ENCODE measurements around the gene DCAF8. TPM values are rescaled to one million over a fixed set of nuclear protein-coding genes. Genes with fewer than 3 reads are reported as not detected.

Gene DCAF8
- total RNA-seq, 1 experiment from 2014 or later = 98.1 TPM

GRCh38 chr1:160196143-160196542, 66.2 kb downstream of the DCAF8 start:
- Histone ChIP-seq H2AFZ (ENCODE audit: low read depth, low read length, poor library complexity, severe bottlenecking) (no peak overlapping the region), H3K4me1 (ENCODE audit: control insufficient read depth in 1 of 2, insufficient read depth in 2 of 2, low read length in 2 of 2) (peaks cover 3 to 4% of the 10 kb centered on the region in 2 experiments; a peak in 2 of 4 replicates), H3K27me3 (ENCODE audit: insufficient read depth, low read length) (no peaks in the 10 kb centered on the region), H3K9me2 (ENCODE audit: insufficient read depth) (no peaks in the 10 kb centered on the region), H3K9ac (ENCODE audit: low read length) (no peak overlapping the region), H3K4me3 (replicated peaks in 1 of 2; ENCODE audit: low read depth in 1 of 2, low read length in 2 of 2) (no peak overlapping the region), H3K79me2 (ENCODE audit: insufficient read depth, low read length) (no peaks in the 10 kb centered on the region), H3K9me3 (ENCODE audit: control insufficient read depth in 1 of 2, insufficient read depth in 1 of 2, low read depth in 1 of 2, low read length in 2 of 2) (no peaks in the 10 kb centered on the region), H3K36me3 (ENCODE audit: control insufficient read depth in 1 of 2, insufficient read depth in 2 of 2, low read length in 2 of 2) (no peaks in the 10 kb centered on the region), H4K20me1 (ENCODE audit: insufficient read depth) (no peaks in the 10 kb centered on the region), H3K4me2 (ENCODE audit: low read length) (no peak overlapping the region), H3K27ac (ENCODE audit: low read depth, low read length) (no peak overlapping the region)
- ATAC-seq (no peak), DNase-seq (ENCODE audit: low read depth, low spot score) (no peak)
- ChIA-PET POLR2A (no interaction called here), CTCF (interaction anchor here (1.0 kb wide), 1 partner anchor 24 kb away, joined by 3 read pairs; no protein-coding TSS in a partner anchor), RAD21 (ENCODE audit: low non-redundant PET in 1 of 2, low total read pairs in 2 of 2, uncharacterized antibody in 2 of 2, unreplicated experiment in 2 of 2) (no interaction called here)
- TF ChIP-seq ZFX (IDR thresholded peaks at IDR 0.05) (no peak), EZH2 (IDR thresholded peaks at IDR 0.05) (no peak), CTCF (IDR thresholded peaks at IDR 0.05 in 2 of 3, conservative IDR thresholded peaks at IDR 0.05 in 1 of 3; ENCODE audit: borderline replicate concordance in 1 of 3, insufficient read depth in 1 of 3, low read depth in 2 of 3, low read length in 2 of 3) (no peak), YY1 (IDR thresholded peaks at IDR 0.05; ENCODE audit: extremely low read depth, insufficient replicate concordance, low read depth, low read length) (no peak), ZNF274 (IDR thresholded peaks at IDR 0.05; ENCODE audit: low read depth, low read length) (no peak), ZBTB33 (IDR thresholded peaks at IDR 0.05; ENCODE audit: extremely low read depth, insufficient replicate concordance, low read length) (no peak), TCF7L2 (IDR thresholded peaks at IDR 0.05; ENCODE audit: borderline replicate concordance, extremely low read depth, insufficient read depth, insufficient read length) (no peak), SRF (IDR thresholded peaks at IDR 0.05; ENCODE audit: low read depth) (no peak), EGR1 (IDR thresholded peaks at IDR 0.05; ENCODE audit: low read depth) (no peak), FOSL1 (IDR thresholded peaks at IDR 0.05; ENCODE audit: low read depth) (no peak)
- TF ChIP-seq, protein P1, sequence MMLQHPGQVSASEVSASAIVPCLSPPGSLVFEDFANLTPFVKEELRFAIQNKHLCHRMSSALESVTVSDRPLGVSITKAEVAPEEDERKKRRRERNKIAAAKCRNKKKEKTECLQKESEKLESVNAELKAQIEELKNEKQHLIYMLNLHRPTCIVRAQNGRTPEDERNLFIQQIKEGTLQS (IDR thresholded peaks at IDR 0.05) = no peak
- TF ChIP-seq, protein P2, sequence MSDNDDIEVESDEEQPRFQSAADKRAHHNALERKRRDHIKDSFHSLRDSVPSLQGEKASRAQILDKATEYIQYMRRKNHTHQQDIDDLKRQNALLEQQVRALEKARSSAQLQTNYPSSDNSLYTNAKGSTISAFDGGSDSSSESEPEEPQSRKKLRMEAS (IDR thresholded peaks at IDR 0.05) = no peak
- TF ChIP-seq, protein P3, sequence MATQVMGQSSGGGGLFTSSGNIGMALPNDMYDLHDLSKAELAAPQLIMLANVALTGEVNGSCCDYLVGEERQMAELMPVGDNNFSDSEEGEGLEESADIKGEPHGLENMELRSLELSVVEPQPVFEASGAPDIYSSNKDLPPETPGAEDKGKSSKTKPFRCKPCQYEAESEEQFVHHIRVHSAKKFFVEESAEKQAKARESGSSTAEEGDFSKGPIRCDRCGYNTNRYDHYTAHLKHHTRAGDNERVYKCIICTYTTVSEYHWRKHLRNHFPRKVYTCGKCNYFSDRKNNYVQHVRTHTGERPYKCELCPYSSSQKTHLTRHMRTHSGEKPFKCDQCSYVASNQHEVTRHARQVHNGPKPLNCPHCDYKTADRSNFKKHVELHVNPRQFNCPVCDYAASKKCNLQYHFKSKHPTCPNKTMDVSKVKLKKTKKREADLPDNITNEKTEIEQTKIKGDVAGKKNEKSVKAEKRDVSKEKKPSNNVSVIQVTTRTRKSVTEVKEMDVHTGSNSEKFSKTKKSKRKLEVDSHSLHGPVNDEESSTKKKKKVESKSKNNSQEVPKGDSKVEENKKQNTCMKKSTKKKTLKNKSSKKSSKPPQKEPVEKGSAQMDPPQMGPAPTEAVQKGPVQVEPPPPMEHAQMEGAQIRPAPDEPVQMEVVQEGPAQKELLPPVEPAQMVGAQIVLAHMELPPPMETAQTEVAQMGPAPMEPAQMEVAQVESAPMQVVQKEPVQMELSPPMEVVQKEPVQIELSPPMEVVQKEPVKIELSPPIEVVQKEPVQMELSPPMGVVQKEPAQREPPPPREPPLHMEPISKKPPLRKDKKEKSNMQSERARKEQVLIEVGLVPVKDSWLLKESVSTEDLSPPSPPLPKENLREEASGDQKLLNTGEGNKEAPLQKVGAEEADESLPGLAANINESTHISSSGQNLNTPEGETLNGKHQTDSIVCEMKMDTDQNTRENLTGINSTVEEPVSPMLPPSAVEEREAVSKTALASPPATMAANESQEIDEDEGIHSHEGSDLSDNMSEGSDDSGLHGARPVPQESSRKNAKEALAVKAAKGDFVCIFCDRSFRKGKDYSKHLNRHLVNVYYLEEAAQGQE (IDR thresholded peaks at IDR 0.05; ENCODE audit: low read depth) = no peak
- BruUV-seq (replicated peaks) = no TSS peak
- intact Hi-C loops (cut with micrococcal nuclease) = no loop called here
